HEK293 (cell line): Measurements from ENCODE around the gene LAMA5.
A peak's percentile ranks its signal among the peaks of the same experiment; 100 is the strongest.

Experiments
- AEBP2 ChIP-seq: fragments of 450-650 bp; formaldehyde crosslinking; IDR thresholded peaks from 2 replicates; pipeline ENCODE4 v1.5.1; 2016; ENCODE audit warnings: missing biosample characterization, missing genetic modification characterization, borderline replicate concordance
- IKZF3 ChIP-seq: fragments of 450-650 bp; IDR thresholded peaks from 2 replicates; pipeline ENCODE4 v1.5.0; 2018; ENCODE audit warnings: missing biosample characterization, mild to moderate bottlenecking, missing genetic modification characterization, moderate library complexity
- KLF17 ChIP-seq: fragments of 450-650 bp; formaldehyde crosslinking; IDR thresholded peaks from 2 replicates; pipeline ENCODE4 v1.5.1; 2016; ENCODE audit warnings: missing biosample characterization, missing genetic modification characterization
- KLF8 ChIP-seq: fragments of 450-650 bp; formaldehyde crosslinking; IDR thresholded peaks from 2 replicates; pipeline ENCODE4 v1.5.1; 2016; ENCODE audit warnings: missing biosample characterization, missing genetic modification characterization
- ZFP41 ChIP-seq: fragments of 450-650 bp; formaldehyde crosslinking; IDR thresholded peaks from 2 replicates; pipeline ENCODE4 v1.5.1; 2016; ENCODE audit warnings: missing biosample characterization, missing genetic modification characterization, borderline replicate concordance
- ZFP69B ChIP-seq: fragments of 450-650 bp; formaldehyde crosslinking; IDR thresholded peaks from 2 replicates; pipeline ENCODE4 v1.5.1; 2016; ENCODE audit warnings: missing biosample characterization, missing genetic modification characterization
- ZNF19 ChIP-seq: fragments of 450-650 bp; formaldehyde crosslinking; IDR thresholded peaks from 2 replicates; pipeline ENCODE4; 2016; ENCODE audit warnings: missing biosample characterization, missing genetic modification characterization, low read depth
- ZNF24 ChIP-seq: fragments of 450-650 bp; formaldehyde crosslinking; IDR thresholded peaks from 2 replicates; pipeline ENCODE4 v1.5.1; 2016; ENCODE audit warnings: missing biosample characterization, missing genetic modification characterization
- ZNF341 ChIP-seq: fragments of 450-650 bp; formaldehyde crosslinking; IDR thresholded peaks from 2 replicates; pipeline ENCODE4; 2016; ENCODE audit warnings: low read depth, missing biosample characterization, missing genetic modification characterization
- ZNF510 ChIP-seq: fragments of 450-650 bp; formaldehyde crosslinking; IDR thresholded peaks from 2 replicates; pipeline ENCODE4 v1.5.1; 2018; ENCODE audit warnings: mild to moderate bottlenecking, missing genetic modification characterization, missing biosample characterization; ENCODE audit not compliant: insufficient replicate concordance
- ZNF549 ChIP-seq: fragments of 450-650 bp; IDR thresholded peaks from 2 replicates; pipeline ENCODE4 v1.5.1; 2018; ENCODE audit warnings: missing biosample characterization, missing genetic modification characterization, mild to moderate bottlenecking, inconsistent platforms, moderate library complexity
- ZNF600 ChIP-seq: fragments of 450-650 bp; formaldehyde crosslinking; IDR thresholded peaks from 2 replicates; pipeline ENCODE4 v1.5.1; 2016; ENCODE audit warnings: missing biosample characterization, missing genetic modification characterization
- ZNF645 ChIP-seq: fragments of 450-650 bp; formaldehyde crosslinking; IDR thresholded peaks from 2 replicates; pipeline ENCODE4; 2016; ENCODE audit warnings: missing biosample characterization, missing genetic modification characterization
- ZNF768 ChIP-seq: fragments of 450-650 bp; formaldehyde crosslinking; IDR thresholded peaks from 2 replicates; pipeline ENCODE4 v1.5.1; 2018; ENCODE audit warnings: missing biosample characterization, mild to moderate bottlenecking, missing genetic modification characterization
- TF ChIP-seq, protein P1 (sequence below): fragments of 450-650 bp; formaldehyde crosslinking; IDR thresholded peaks from 2 replicates; pipeline ENCODE4 v1.5.1; 2016; ENCODE audit warnings: missing biosample characterization, missing genetic modification characterization
- TF ChIP-seq, protein P2 (sequence below): fragments of 450-650 bp; formaldehyde crosslinking; IDR thresholded peaks from 2 replicates; pipeline ENCODE4 v1.5.1; 2016; ENCODE audit warnings: missing biosample characterization, missing genetic modification characterization
- TF ChIP-seq, protein P3 (sequence below): fragments of 450-650 bp; formaldehyde crosslinking; IDR thresholded peaks from 2 replicates; pipeline ENCODE4 v1.5.1; 2016; ENCODE audit warnings: missing biosample characterization, missing genetic modification characterization, borderline replicate concordance
- TF ChIP-seq, protein P4 (sequence below): fragments of 450-650 bp; formaldehyde crosslinking; IDR thresholded peaks from 2 replicates; pipeline ENCODE4 v1.5.1; 2016; ENCODE audit warnings: missing biosample characterization, missing genetic modification characterization

Gene LAMA5

DNA sequence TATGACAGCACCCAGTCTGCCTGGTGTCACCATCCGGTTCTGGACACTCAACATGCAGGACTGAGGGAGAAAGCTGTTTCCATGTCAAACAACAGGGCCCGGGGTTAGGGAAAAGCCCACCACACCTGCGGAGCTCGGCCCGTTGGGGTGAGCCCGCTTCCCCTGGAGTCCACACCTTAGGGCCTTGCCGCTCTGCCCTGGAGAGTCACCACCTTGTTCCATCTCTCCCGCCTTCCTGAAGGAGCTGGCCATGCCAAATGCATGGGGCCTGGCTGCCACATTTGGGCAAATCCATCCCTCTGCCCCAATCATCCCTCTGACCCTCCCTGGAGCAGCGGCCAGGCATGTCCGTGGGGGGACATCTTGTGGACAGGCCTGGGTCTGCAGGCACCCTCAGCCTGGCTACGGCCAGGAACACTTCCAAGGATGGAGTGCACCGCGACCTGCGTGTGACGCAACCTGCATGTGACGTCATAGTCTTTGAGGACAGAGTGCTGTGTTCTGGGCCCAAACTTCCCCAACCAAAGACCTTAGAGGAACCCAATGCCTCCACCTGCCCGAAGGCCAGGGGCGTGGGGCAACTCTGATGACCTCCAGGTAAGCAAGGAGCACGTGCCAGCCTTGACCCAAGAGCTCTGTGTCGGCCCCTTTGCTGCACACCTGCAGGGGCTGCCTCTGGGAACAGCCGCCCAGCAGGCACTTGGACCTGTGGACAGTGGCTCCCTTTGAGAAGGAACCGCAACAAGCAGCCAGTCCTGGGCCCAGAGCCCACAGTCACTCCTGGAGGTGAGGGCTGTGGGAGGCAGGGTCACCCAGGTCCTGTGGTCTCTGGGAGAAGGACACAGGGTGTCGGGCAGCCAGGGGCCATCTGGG, 38.2 kb upstream of the LAMA5 start (continued):
- TF ChIP-seq, protein P1, sequence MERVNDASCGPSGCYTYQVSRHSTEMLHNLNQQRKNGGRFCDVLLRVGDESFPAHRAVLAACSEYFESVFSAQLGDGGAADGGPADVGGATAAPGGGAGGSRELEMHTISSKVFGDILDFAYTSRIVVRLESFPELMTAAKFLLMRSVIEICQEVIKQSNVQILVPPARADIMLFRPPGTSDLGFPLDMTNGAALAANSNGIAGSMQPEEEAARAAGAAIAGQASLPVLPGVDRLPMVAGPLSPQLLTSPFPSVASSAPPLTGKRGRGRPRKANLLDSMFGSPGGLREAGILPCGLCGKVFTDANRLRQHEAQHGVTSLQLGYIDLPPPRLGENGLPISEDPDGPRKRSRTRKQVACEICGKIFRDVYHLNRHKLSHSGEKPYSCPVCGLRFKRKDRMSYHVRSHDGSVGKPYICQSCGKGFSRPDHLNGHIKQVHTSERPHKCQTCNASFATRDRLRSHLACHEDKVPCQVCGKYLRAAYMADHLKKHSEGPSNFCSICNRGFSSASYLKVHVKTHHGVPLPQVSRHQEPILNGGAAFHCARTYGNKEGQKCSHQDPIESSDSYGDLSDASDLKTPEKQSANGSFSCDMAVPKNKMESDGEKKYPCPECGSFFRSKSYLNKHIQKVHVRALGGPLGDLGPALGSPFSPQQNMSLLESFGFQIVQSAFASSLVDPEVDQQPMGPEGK (tag by site-specific recombination): no peak
- TF ChIP-seq KLF17 (tag by site-specific recombination): 0 out of 2 replicates have a peak, but pooled peaks have one; percentile 16
- TF ChIP-seq, protein P2, sequence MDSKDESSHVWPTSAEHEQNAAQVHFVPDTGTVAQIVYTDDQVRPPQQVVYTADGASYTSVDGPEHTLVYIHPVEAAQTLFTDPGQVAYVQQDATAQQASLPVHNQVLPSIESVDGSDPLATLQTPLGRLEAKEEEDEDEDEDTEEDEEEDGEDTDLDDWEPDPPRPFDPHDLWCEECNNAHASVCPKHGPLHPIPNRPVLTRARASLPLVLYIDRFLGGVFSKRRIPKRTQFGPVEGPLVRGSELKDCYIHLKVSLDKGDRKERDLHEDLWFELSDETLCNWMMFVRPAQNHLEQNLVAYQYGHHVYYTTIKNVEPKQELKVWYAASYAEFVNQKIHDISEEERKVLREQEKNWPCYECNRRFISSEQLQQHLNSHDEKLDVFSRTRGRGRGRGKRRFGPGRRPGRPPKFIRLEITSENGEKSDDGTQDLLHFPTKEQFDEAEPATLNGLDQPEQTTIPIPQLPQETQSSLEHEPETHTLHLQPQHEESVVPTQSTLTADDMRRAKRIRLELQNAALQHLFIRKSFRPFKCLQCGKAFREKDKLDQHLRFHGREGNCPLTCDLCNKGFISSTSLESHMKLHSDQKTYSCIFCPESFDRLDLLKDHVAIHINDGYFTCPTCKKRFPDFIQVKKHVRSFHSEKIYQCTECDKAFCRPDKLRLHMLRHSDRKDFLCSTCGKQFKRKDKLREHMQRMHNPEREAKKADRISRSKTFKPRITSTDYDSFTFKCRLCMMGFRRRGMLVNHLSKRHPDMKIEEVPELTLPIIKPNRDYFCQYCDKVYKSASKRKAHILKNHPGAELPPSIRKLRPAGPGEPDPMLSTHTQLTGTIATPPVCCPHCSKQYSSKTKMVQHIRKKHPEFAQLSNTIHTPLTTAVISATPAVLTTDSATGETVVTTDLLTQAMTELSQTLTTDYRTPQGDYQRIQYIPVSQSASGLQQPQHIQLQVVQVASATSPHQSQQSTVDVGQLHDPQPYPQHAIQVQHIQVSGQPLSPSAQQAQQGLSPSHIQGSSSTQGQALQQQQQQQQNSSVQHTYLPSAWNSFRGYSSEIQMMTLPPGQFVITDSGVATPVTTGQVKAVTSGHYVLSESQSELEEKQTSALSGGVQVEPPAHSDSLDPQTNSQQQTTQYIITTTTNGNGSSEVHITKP: peak; percentile 54
- no peak for TF ChIP-seq ZFP69B (tag by site-specific recombination)
- peak; percentile 73 for TF ChIP-seq ZNF600 (tag by site-specific recombination)
- TF ChIP-seq ZNF24: no peak
- no peak for TF ChIP-seq ZNF645
- TF ChIP-seq KLF8 (tag by site-specific recombination): no peak
- no peak for TF ChIP-seq ZNF510 (tag by site-specific recombination)
- no peak for TF ChIP-seq ZNF19
- no peak for TF ChIP-seq ZFP41 (tag by site-specific recombination)
- peak; percentile 43; the same call in 1 of the 2 replicates for TF ChIP-seq IKZF3 (tag by site-specific recombination)
- TF ChIP-seq, protein P3, sequence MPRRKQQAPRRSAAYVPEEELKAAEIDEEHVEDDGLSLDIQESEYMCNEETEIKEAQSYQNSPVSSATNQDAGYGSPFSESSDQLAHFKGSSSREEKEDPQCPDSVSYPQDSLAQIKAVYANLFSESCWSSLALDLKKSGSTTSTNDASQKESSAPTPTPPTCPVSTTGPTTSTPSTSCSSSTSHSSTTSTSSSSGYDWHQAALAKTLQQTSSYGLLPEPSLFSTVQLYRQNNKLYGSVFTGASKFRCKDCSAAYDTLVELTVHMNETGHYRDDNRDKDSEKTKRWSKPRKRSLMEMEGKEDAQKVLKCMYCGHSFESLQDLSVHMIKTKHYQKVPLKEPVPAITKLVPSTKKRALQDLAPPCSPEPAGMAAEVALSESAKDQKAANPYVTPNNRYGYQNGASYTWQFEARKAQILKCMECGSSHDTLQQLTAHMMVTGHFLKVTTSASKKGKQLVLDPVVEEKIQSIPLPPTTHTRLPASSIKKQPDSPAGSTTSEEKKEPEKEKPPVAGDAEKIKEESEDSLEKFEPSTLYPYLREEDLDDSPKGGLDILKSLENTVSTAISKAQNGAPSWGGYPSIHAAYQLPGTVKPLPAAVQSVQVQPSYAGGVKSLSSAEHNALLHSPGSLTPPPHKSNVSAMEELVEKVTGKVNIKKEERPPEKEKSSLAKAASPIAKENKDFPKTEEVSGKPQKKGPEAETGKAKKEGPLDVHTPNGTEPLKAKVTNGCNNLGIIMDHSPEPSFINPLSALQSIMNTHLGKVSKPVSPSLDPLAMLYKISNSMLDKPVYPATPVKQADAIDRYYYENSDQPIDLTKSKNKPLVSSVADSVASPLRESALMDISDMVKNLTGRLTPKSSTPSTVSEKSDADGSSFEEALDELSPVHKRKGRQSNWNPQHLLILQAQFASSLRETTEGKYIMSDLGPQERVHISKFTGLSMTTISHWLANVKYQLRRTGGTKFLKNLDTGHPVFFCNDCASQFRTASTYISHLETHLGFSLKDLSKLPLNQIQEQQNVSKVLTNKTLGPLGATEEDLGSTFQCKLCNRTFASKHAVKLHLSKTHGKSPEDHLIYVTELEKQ (tag by site-specific recombination): no peak
- TF ChIP-seq, protein P4, sequence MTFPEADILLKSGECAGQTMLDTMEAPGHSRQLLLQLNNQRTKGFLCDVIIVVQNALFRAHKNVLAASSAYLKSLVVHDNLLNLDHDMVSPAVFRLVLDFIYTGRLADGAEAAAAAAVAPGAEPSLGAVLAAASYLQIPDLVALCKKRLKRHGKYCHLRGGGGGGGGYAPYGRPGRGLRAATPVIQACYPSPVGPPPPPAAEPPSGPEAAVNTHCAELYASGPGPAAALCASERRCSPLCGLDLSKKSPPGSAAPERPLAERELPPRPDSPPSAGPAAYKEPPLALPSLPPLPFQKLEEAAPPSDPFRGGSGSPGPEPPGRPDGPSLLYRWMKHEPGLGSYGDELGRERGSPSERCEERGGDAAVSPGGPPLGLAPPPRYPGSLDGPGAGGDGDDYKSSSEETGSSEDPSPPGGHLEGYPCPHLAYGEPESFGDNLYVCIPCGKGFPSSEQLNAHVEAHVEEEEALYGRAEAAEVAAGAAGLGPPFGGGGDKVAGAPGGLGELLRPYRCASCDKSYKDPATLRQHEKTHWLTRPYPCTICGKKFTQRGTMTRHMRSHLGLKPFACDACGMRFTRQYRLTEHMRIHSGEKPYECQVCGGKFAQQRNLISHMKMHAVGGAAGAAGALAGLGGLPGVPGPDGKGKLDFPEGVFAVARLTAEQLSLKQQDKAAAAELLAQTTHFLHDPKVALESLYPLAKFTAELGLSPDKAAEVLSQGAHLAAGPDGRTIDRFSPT (tag by site-specific recombination): 0 out of 2 replicates have a peak, but pooled peaks have one; percentile 30
- TF ChIP-seq AEBP2 (tag by site-specific recombination): no peak
- no peak for TF ChIP-seq ZNF549 (tag by site-specific recombination)
- TF ChIP-seq ZNF768 (tag by site-specific recombination): no peak
- 0 out of 2 replicates have a peak, but pooled peaks have one; percentile 29 for TF ChIP-seq ZNF341 (tag by site-specific recombination)
